ENCODE results near the gene ACOX2. TPM values are rescaled to one million over a fixed set of nuclear protein-coding genes. Genes with fewer than 3 reads are reported as not detected.

Gene ACOX2
- total and polyA plus RNA-seq, 10 of the 15 experiments (the other 5 are each of a cell fraction or from before 2014, with no cell fraction given): 0.72 TPM; not detected in 9

DNA sequence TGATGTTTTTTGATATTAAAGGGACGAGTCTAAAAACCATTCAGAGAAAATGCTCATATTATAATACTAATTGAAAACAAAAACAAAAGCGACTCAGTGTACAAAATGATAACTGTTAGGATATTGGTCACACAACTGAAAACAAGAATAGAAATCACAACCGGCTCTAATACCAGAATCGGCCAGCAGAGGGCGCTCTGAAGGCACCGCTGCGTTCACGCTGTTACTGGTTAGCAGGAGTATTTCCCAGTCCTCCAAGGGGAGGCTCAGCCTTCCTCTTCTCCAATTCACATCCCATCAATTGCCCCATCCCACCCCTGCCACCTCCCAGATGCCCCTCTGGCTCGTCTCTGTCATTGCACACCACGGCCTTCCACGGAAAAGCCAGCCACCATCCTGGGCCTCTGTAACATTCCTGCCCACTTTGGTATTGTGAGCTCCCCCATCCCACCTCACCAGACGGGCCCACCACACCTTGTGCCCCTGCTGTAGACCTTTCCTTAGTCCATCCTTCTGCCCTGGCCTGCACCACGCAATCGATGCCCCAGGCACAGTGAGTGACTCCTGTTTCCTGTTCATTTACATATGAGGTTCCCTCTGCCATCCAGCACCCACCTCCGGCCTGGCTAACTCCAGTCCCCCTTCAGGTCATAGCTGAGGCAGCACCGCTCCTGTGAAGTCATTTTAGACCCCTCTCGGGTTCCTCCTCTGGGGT lies 31.7 kb upstream of the ACOX2 start (continued):
- TF ChIP-seq NR2C1 (IDR thresholded peaks at IDR 0.05): no peak
- TF ChIP-seq SMC3 (IDR thresholded peaks at IDR 0.05; ENCODE audit: borderline replicate concordance, low read length): peak; percentile 86
- TF ChIP-seq PAX8 (IDR thresholded peaks at IDR 0.05): no peak
- no peak for TF ChIP-seq SIX5 (IDR thresholded peaks at IDR 0.05; ENCODE audit: low read depth, low read length, severe bottlenecking)
- TF ChIP-seq GATAD2B (conservative IDR thresholded peaks at IDR 0.05; ENCODE audit: low read depth): no peak
- TF ChIP-seq YY1 (IDR thresholded peaks at IDR 0.05; ENCODE audit: low read depth, low read length): peak; percentile 55; the same call in 1 of the 2 replicates
- TF ChIP-seq, protein P1, sequence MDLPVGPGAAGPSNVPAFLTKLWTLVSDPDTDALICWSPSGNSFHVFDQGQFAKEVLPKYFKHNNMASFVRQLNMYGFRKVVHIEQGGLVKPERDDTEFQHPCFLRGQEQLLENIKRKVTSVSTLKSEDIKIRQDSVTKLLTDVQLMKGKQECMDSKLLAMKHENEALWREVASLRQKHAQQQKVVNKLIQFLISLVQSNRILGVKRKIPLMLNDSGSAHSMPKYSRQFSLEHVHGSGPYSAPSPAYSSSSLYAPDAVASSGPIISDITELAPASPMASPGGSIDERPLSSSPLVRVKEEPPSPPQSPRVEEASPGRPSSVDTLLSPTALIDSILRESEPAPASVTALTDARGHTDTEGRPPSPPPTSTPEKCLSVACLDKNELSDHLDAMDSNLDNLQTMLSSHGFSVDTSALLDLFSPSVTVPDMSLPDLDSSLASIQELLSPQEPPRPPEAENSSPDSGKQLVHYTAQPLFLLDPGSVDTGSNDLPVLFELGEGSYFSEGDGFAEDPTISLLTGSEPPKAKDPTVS (IDR thresholded peaks at IDR 0.05; ENCODE audit: low read depth, low read length): no peak
- no peak for TF ChIP-seq RCOR1 (conservative IDR thresholded peaks at IDR 0.05; ENCODE audit: low read depth, low read length)
- TF ChIP-seq RAD21 (IDR thresholded peaks at IDR 0.05; ENCODE audit: insufficient read depth, low read depth, low read length): peak; percentile 75
- TF ChIP-seq, protein P2, sequence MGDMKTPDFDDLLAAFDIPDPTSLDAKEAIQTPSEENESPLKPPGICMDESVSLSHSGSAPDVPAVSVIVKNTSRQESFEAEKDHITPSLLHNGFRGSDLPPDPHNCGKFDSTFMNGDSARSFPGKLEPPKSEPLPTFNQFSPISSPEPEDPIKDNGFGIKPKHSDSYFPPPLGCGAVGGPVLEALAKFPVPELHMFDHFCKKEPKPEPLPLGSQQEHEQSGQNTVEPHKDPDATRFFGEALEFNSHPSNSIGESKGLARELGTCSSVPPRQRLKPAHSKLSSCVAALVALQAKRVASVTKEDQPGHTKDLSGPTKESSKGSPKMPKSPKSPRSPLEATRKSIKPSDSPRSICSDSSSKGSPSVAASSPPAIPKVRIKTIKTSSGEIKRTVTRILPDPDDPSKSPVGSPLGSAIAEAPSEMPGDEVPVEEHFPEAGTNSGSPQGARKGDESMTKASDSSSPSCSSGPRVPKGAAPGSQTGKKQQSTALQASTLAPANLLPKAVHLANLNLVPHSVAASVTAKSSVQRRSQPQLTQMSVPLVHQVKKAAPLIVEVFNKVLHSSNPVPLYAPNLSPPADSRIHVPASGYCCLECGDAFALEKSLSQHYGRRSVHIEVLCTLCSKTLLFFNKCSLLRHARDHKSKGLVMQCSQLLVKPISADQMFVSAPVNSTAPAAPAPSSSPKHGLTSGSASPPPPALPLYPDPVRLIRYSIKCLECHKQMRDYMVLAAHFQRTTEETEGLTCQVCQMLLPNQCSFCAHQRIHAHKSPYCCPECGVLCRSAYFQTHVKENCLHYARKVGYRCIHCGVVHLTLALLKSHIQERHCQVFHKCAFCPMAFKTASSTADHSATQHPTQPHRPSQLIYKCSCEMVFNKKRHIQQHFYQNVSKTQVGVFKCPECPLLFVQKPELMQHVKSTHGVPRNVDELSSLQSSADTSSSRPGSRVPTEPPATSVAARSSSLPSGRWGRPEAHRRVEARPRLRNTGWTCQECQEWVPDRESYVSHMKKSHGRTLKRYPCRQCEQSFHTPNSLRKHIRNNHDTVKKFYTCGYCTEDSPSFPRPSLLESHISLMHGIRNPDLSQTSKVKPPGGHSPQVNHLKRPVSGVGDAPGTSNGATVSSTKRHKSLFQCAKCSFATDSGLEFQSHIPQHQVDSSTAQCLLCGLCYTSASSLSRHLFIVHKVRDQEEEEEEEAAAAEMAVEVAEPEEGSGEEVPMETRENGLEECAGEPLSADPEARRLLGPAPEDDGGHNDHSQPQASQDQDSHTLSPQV (IDR thresholded peaks at IDR 0.05): no peak
